ENCODE data around the gene TOP1. TPM values are rescaled to one million over a fixed set of nuclear protein-coding genes. Genes with fewer than 3 reads are reported as not detected.
A peak's percentile ranks its signal among the peaks of the same experiment; 100 is the strongest.

Gene TOP1
- total RNA-seq, 2 donors from 2014 or later = 80.6 to 85.5 TPM

- Histone ChIP-seq H3K9ac (ENCODE audit: low read depth in 2 of 2, low read length in 2 of 2) (no peak overlapping the region), H3K9me3 (no peaks in the 10 kb centered on the region), H3K4me3 (no peak overlapping the region), H3K36me3 (no peaks in the 10 kb centered on the region), H3K27me3 (no peaks in the 10 kb centered on the region), H3K27ac (no peak overlapping the region), H3K4me1 (no peaks in the 10 kb centered on the region)
- intact Hi-C loops (cut with DNase I) = no loop called here
- no peak for TF ChIP-seq CTCF (IDR thresholded peaks at IDR 0.05)
- no peak for DNase-seq
Observed at GRCh38 chr20:40983898-40984297, 44.7 kb upstream of the TOP1 start.

GRCh38 chr20:40984496-40984895 is 44.1 kb upstream of the TOP1 start:
- TF ChIP-seq CTCF (IDR thresholded peaks at IDR 0.05) = no peak
- intact Hi-C loops (cut with DNase I) = no loop called here
- no peaks in the 10 kb centered on the region for H3K27me3 ChIP-seq
- no peaks in the 10 kb centered on the region for H3K4me1 ChIP-seq
- DNase-seq = no peak
- no peaks in the 10 kb centered on the region for H3K9me3 ChIP-seq
- no peak overlapping the region for H3K4me3 ChIP-seq
- no peaks in the 10 kb centered on the region for H3K36me3 ChIP-seq
- H3K27ac ChIP-seq = no peak overlapping the region
- no peak overlapping the region for H3K9ac ChIP-seq (ENCODE audit: low read depth in 2 of 2, low read length in 2 of 2)

- no peak for TF ChIP-seq CTCF (IDR thresholded peaks at IDR 0.05)
Observed at GRCh38 chr20:40986774-40987173, 41.8 kb upstream of the TOP1 start.

GRCh38 chr20:40990542-40991120 is 38.0 kb upstream of the TOP1 start:
- H3K4me1 ChIP-seq = no peaks in the 10 kb centered on the region
- H3K36me3 ChIP-seq = no peaks in the 10 kb centered on the region
- TF ChIP-seq CTCF (IDR thresholded peaks at IDR 0.05) = peak; percentile 67
- H3K9ac ChIP-seq (ENCODE audit: low read depth in 2 of 2, low read length in 2 of 2) = peak overlapping the region in 1 of 2 donors; percentile 51
- no peaks in the 10 kb centered on the region for H3K9me3 ChIP-seq
- intact Hi-C loops (cut with DNase I) = loop anchor here (2.0 kb wide), 1 partner anchor 104 kb away; no protein-coding TSS in a partner anchor
- no peaks in the 10 kb centered on the region for H3K27me3 ChIP-seq
- no peak overlapping the region for H3K27ac ChIP-seq
- no peak overlapping the region for H3K4me3 ChIP-seq
- DNase-seq = peak; percentile 84

More at GRCh38 chr20:40986774-40987173, 41.8 kb upstream of the TOP1 start:
- Histone ChIP-seq H3K27me3 (no peaks in the 10 kb centered on the region), H3K27ac (no peak overlapping the region), H3K4me3 (no peak overlapping the region), H3K4me1 (no peaks in the 10 kb centered on the region), H3K36me3 (no peaks in the 10 kb centered on the region), H3K9me3 (no peaks in the 10 kb centered on the region), H3K9ac (ENCODE audit: low read depth in 2 of 2, low read length in 2 of 2) (no peak overlapping the region)
- intact Hi-C loops (cut with DNase I) = no loop called here
- DNase-seq = no peak

- no peak for DNase-seq
- TF ChIP-seq CTCF (IDR thresholded peaks at IDR 0.05) = no peak
- Histone ChIP-seq H3K4me3 (no peak overlapping the region), H3K9me3 (no peaks in the 10 kb centered on the region), H3K9ac (ENCODE audit: low read depth in 2 of 2, low read length in 2 of 2) (peak overlapping the region in 1 of 2 donors; percentile 51), H3K36me3 (no peaks in the 10 kb centered on the region), H3K4me1 (no peaks in the 10 kb centered on the region), H3K27ac (no peak overlapping the region), H3K27me3 (no peaks in the 10 kb centered on the region)
- intact Hi-C loops (cut with DNase I) = loop anchor here (2.0 kb wide), 1 partner anchor 103 kb away; no protein-coding TSS in a partner anchor
Observed at GRCh38 chr20:40991181-40991889, 37.3 kb upstream of the TOP1 start.

All from colonic mucosa (tissue), 4 donors.